Bone marrow (tissue), 2 donors: ENCODE results near the gene KIF3B.
"Not testable (repeated sequence)": the region's sequence is repeated elsewhere in the genome, so short reads cannot be mapped to it uniquely, and the experiment has no call there.

ENCODE experiments used
- DNase-seq, 2 donors: peaks; one replicate each; lab custom pipeline; 2025; lab: John Stamatoyannopoulos, UW

KIF3B gene

GRCh38 chr20:32296412-32296811 lies 19.0 kb downstream of the KIF3B start:
- no peak for DNase-seq

DNA sequence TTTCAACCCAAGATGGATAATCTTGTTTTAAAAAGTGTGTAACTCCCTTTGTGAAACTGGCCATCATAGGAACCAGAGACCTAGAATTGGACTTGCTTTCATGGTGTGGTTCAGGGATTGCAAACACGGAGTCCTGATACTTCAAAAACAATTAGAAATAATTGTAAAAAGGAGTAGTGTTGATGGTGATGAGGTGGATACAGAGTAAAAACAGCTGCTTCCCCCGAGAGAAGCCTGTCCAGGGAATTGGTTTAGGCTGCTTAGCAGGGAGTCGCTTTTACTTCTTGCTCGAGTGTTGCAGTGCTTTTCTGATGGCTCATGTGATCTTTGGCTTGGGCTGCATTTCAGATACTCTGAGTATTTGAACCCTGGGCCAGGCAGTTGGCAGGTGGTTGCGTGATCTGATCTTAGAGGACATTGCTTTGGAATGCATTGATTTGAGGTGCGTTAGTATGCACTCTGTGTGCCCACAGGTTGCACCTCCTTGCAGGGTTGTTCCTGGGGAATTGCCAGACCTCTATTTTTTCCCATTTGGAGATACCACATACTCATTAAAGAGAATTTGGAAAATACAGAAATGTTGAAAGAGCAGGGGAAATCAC lies 19.5 kb downstream of the KIF3B start:
- no peak for DNase-seq

- DNase-seq = no peak
Measured at GRCh38 chr20:32297439-32297838, 20.0 kb downstream of the KIF3B start.

DNA sequence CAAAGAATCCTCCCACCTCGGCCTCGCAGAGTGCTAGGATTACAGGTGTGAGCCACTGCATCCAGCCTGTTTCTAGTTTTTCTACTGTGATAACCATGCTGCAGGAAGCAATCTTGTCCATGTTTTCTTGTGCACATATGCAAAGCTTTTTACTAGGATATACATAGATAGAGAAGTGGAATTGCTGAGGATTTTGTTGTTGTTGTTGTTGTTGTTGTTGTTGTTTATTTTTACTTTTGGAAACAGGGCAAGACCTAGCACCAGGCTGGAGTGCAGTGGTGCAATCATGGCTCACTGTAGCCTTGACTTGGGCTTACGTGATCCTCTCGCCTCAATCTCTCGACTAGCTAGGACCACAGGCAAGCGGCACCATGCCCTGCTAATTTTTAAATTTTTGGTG lies 23.2 kb downstream of the KIF3B start:
- no peak for DNase-seq

DNA sequence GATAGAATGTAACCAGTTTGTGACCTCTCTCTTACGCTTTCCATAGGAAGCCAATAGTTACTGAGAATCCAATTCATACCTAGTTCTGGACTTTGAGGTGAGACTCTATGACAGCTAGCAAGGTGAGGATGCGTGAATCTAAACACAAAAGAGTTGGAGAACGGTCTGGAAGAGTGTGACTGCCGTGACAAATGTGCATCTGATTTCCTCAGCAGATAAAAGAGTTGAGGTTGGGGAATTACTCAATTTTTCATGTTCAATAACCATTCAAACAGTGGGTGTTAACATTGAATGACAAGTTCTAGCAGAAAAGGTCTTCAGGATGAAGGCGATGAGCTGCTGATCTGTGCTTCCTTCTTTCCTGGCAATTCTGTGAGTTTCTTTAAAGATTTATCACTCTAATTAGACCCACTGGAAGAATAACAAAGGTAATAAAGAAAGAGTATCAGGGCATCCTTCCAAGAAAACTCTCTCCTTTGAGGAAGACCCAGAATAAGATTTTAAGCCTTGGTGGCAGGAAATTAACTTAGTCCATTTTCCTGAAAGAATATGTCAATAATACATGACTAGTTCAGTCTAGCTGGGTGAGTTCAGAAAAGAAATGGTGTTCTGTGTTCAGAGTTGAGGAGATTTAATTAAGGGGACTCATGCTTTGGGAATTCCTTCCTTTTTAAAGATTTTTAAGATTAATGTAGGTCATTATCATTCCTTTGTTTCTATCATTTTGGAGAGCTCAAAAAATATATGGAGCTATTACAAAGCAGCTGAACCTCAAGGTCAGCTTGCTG lies 24.5 kb downstream of the KIF3B start:
- no peak for DNase-seq

DNA sequence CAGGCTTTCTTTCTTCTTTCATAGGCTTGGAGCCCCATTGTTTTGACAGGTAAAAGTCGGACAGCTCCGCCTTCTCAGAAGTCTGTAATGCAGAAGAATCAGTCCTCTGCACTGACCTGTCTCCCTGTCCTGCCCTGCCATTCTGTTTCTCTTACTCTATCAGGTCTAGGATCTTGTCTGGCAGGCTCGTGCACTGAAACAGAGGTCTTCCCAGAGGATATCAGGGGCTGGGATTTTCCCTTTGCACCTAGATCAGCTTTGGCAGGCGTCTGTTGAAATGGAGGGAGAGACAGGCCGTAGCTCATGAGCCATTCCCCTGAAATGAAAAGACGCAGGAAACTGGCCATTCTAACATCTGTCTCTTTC lies 25.0 kb downstream of the KIF3B start:
- no peak for DNase-seq

DNA sequence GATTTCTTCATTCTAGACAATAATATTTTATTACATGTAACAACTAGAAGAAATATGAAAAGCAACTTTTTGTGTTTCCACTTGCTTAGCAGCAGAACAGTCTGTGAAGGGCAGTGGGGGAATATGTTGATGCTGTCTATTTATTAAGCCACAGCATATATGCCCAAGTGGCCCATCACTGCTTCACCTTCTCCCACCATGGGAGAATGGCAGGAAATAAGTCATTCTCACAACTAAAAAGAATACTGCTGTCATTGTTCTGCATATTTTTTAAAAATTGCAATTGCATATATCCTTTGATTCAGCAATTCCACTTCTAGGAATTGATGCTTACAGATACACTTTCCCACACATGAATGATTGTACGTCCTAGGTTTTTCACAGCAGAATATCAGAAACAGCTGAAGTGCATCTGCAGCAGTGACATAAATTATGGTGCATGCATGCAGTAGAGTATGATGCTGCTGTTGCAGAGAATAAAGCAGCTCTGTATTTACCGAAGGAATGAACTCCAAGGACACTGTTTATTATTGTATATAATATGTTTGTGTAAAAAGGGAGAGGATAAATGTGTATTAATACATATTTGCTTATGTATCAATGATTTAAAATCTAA lies 26.8 kb downstream of the KIF3B start:
- no peak for DNase-seq

DNA sequence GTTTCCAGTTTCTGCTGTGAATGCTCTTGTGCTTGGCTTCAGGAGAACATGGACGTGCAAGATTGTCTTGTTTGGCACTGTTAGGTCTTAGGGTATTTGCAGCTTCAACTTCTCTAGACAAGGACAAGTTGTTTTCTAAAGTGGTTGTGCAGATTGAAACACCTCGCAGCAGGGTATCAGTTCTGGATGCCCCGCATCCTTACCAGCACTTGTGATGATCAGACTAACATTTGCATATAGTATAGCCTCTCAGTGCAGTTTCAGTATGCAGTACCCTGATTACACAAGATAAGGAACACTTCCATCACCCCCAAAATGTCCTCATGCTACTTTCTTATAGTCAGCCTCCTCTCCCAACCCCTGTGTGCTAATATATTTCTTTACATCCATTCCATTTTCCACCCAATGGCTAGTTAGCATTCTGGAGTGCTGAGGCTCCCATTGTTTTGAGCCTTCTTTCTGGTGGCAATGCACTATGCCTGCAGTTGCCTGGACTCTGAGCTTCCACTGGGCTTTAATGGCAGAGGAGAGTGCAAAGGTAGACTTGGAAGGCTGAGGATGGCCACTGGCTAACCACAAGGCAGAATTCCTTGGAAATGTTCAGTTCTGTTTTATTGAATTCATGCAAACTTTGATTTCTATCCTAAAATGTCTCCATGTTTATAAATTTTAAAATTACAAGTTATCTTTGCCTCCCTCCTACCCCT lies 35.4 kb downstream of the KIF3B start:
- no peak for DNase-seq

- no peak for DNase-seq
Measured at GRCh38 chr20:32314768-32315167, 37.3 kb downstream of the KIF3B start.

DNA sequence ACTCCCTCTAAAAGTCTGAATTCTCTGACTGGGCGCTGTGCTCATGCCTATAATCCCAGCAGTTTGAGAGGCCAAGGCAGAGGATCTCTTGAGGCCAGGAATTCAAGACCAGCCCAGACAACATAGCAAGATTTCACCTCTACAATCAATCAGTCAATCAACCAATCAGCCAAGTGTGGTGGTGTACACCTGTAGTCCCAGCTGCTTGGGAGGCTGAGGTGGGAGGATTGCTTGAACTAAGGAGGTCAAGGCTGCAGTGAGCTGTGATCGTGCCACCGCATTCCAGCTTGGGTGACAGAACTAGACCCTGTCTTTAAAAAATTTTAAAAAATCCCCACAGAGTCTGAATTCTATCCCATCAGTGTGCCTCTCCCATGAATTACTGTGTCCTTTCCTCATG lies 37.9 kb downstream of the KIF3B start:
- no peak for DNase-seq

DNA sequence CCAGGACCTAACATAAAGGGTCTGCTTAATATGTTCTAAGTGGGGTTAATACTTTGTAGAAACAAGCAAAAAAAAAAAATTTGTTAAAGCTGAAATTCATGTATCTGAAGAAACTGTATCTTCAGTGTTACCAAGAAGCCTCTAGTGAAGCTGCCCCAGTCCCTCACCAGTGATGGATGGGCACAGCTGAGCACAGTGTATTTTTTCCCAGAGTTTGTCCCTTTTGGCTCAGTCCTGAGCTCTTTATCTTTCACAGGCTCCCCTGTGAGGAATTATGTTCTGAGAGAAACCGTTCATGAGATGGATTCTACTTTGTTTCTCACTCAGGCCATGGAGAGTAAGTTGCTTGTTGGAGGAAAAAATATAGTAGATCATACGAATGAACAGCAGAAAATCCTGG lies 38.4 kb downstream of the KIF3B start:
- DNase-seq = no peak

DNA sequence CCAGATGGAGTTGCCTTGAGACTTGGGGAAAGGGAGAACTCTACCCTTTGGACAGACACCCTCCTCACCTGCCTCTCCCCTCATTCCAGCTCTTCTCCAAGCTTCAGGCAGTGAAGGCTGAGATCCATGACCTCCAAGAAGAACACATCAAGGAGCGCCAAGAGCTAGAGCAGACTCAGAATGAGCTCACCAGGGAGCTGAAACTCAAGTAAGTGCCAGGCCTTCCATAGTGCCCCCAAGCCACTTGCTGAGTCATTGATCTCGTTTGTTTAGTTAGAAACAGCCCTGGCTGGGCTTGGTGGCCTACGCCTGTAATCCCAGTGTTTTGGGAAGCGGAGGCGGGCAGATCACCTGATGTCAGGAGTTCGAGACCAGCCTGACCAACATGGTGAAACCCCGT lies 39.2 kb downstream of the KIF3B start:
- no peak for DNase-seq

DNA sequence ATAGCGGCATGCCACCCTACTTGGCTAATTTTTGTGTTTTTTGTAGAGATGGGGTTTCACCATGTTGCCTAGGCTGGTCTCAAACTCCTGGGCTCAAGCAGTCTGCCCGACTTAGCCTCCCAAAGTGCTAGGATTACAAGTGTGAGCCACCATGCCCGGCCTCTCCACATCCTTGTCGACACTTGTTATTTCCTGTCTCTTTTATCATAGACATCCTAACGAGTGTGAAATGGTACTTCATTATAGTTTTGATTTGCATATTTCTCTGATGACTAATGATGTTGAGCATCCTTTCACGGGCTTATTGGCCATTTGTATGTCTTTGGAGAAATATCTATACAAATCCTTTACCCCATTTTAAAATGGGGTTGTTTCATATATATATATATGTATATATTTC lies 41.6 kb downstream of the KIF3B start:
- DNase-seq = no peak

DNA sequence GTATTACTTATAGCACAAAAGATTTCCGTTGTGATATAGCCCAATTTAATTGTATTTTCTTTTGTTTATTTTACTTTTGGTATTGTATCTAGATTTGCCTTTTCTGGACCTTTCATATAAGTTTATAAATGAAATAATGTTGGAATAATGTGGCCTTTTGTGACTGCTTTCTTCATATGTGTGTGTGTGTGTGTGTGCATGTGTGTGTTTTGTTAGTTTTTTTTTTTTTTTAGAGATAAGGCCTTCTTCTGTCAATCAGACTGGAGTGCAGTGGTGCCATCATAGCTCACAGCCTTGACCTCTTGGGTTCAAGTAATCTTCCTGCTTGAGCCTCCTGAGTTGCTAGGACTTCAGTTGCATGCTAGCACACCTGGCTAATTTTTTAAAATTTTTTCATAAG lies 42.9 kb downstream of the KIF3B start:
- no peak for DNase-seq

DNA sequence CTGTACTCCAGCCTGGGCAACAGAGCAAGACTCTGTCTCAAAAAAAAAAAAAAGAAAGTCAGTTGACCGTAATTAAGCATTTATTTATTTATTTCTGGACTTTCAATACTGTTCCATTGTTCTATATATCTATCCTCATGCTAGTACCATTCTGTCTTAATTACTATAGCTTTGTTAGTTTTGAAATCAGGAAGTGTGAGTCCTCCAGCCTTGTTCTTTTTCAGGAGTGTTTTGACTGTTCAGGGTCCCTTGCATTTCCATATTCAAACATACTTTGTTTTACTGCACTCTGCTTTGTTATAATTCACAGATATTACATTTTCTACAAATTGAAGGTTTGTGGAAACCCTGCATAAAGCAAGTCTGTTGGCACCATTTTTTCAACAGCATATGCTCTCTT lies 43.9 kb downstream of the KIF3B start:
- DNase-seq = no peak

DNA sequence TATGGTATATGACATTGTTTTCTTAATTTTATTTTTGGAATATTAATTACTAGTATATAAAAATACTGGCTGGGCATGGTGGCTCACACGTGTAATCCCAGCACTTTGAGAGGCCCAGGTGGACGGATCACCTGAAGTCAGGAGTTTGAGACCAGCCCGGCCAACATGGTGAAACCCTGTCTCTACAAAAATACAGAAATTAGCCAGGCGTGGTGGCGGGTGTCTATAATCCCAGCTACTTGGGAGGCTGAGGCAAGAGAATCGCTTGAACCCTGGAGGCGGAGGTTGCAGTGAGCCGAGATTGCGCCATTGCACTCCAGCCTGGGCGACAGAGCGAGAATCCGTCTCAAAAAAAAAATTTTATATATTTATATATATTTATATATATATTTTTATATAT lies 44.8 kb downstream of the KIF3B start:
- DNase-seq = not testable (repeated sequence)

GRCh38 chr20:32323761-32324160 lies 46.3 kb downstream of the KIF3B start:
- not testable (repeated sequence) for DNase-seq

DNA sequence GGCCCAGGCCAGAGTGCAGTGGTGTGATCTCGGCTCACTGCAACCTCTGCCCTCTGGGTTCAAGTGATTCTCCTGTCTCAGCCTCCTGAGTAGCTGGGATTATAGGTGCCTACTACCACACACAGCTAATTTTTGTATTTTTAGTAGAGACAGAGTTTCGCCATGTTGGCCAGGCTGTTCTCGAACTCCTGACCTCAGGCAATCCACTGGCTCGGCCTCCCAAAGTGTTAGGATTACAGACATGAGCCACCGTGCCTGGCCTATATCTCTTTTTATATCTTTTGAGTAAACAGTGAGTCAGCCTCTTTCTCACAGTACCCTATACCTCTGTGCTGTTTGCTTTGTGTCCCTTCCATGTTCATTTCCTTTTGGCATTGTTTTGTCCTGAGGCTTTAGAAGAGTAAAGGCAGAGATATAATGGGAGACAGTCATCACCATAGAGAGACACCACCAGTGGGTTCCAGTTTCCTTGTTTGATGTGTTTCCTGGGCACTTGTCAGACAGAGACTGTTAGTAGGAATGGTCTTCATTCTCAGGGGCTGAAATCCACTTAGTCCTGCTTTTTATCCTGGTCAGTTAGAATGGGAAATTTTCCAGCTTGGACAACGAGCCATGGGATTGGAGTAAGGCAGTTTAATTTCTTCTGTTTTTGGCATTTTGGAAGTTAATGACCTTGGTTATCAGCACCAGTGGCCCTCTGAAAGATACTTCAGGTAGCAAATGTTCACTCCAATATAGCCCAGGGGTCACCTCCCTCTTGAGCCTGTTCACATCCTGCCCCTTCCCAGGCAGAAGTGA lies 48.5 kb downstream of the KIF3B start:
- DNase-seq = no peak

- no peak for DNase-seq
Measured at GRCh38 chr20:32326504-32326845, 49.0 kb downstream of the KIF3B start.

- DNase-seq = no peak
Measured at GRCh38 chr20:32327087-32327681, 49.7 kb downstream of the KIF3B start.

DNA sequence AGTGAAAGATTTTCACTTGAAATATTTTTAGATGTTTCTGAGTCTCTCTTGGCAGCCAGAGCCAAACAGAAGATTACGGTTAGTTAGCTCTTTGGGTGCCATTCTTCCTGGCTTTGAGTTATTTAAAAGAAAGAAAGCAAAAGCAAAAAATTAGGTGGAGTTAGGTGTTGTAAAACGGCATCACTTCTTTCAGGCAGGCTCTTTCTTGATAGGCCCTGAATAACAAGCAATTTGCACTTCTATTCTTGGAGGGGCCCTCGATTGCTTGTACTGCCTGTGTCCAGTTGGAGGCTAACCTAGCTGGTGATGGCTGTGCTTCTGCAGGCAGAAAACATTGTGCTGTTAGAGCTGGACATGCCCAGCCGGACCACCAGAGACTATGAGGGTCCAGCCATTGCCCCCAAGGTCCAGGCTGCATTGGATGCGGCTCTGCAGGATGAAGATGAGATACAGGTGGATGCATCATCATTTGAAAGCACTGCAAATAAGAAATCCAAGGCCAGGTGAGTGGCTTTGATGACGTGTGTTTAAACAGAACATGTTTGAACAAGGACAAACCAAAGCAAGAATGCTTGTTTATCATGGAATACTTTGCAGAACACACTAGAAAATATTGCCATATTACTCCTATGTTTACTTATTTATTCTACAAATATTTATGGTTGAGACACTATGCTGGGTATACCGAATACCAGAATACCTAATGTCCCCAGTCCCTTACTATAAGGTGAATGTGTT lies 52.5 kb downstream of the KIF3B start:
- DNase-seq = no peak
